ENCODE data around the gene GALNT8. TPM values are rescaled to one million over a fixed set of nuclear protein-coding genes. Genes with fewer than 3 reads are reported as not detected.

Gene GALNT8
- total RNA-seq, 1 donor from 2014 or later: 1.4 TPM

GRCh38 chr12:4796216-4796615 is 76.0 kb downstream of the GALNT8 start:
- H3K4me3 Mint-ChIP-seq (ENCODE audit: unreplicated experiment): no peak overlapping the region
- no peak overlapping the region for H3K27ac Mint-ChIP-seq (ENCODE audit: unreplicated experiment)
- peaks cover 11% of the 10 kb centered on the region for H3K9me3 Mint-ChIP-seq (ENCODE audit: low read depth)
- no peaks in the 10 kb centered on the region for H3K36me3 Mint-ChIP-seq (ENCODE audit: low read depth)
- no peak for DNase-seq (ENCODE audit: low spot score)
- peaks cover 40% of the 10 kb centered on the region for H3K27me3 Mint-ChIP-seq (ENCODE audit: low read depth)
- TF ChIP-seq CTCF (IDR thresholded peaks at IDR 0.05): no peak
- no peaks in the 10 kb centered on the region for H3K4me1 Mint-ChIP-seq (ENCODE audit: low read depth)

- peaks cover 4% of the 10 kb centered on the region for H3K9me3 Mint-ChIP-seq (ENCODE audit: low read depth)
- no peak overlapping the region for H3K4me3 Mint-ChIP-seq (ENCODE audit: unreplicated experiment)
- DNase-seq (ENCODE audit: low spot score): no peak
- no peak overlapping the region for H3K27ac Mint-ChIP-seq (ENCODE audit: unreplicated experiment)
- TF ChIP-seq CTCF (IDR thresholded peaks at IDR 0.05): no peak
- peaks cover 39% of the 10 kb centered on the region for H3K27me3 Mint-ChIP-seq (ENCODE audit: low read depth)
- no peaks in the 10 kb centered on the region for H3K4me1 Mint-ChIP-seq (ENCODE audit: low read depth)
- H3K36me3 Mint-ChIP-seq (ENCODE audit: low read depth): no peaks in the 10 kb centered on the region
These were observed 76.7 kb downstream of the GALNT8 start for GRCh38 chr12:4796694-4797482.

DNA sequence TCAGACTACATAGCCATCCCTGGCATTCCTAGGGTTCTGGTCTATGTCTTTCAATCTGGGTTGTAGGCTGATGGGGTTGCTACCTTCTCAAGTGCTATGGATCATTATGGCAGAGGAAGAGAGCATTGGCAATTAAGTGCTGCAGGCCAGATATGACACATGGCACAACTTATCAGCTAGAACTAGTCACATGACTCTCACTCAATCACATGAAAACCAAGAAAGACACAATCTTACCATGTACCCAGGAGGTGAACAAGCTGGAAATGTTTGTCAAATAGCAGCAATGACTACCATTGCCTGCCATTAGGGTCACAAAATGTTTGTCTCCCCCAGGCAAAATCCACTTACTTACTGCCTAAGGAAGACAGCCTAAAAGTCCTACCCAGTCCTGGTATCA is 80.4 kb downstream of the GALNT8 start:
- peaks cover 56% of the 10 kb centered on the region for H3K27me3 Mint-ChIP-seq (ENCODE audit: low read depth)
- no peak for DNase-seq (ENCODE audit: low spot score)
- no peak for TF ChIP-seq CTCF (IDR thresholded peaks at IDR 0.05)
- H3K9me3 Mint-ChIP-seq (ENCODE audit: low read depth): peaks cover 3% of the 10 kb centered on the region
- no peak overlapping the region for H3K4me3 Mint-ChIP-seq (ENCODE audit: unreplicated experiment)
- H3K27ac Mint-ChIP-seq (ENCODE audit: unreplicated experiment): no peak overlapping the region
- no peaks in the 10 kb centered on the region for H3K4me1 Mint-ChIP-seq (ENCODE audit: low read depth)
- H3K36me3 Mint-ChIP-seq (ENCODE audit: low read depth): no peaks in the 10 kb centered on the region

DNA sequence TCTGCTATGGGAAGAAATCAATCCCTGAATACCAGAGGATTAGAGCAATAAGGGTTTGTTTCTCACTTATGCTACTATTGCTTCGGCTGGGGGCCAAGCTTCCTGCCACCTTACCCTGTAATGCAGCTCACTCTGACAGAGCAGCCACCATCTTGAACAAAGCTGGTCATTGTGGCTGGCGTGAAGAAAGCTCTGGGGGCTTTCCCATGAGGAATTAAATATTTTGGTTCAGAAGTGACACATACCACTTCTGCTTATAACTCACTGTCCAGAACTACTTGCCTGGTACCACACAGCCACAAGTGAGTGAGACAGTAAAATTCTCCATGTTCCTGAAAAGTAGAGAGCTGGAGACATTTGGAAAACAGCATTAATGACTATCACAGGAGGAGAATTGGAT is 82.6 kb downstream of the GALNT8 start:
- no peak overlapping the region for H3K27ac Mint-ChIP-seq (ENCODE audit: unreplicated experiment)
- TF ChIP-seq CTCF (IDR thresholded peaks at IDR 0.05): no peak
- H3K9me3 Mint-ChIP-seq (ENCODE audit: low read depth): peaks cover 3% of the 10 kb centered on the region
- no peaks in the 10 kb centered on the region for H3K36me3 Mint-ChIP-seq (ENCODE audit: low read depth)
- no peak for DNase-seq (ENCODE audit: low spot score)
- no peaks in the 10 kb centered on the region for H3K4me1 Mint-ChIP-seq (ENCODE audit: low read depth)
- peaks cover 47% of the 10 kb centered on the region for H3K27me3 Mint-ChIP-seq (ENCODE audit: low read depth)
- H3K4me3 Mint-ChIP-seq (ENCODE audit: unreplicated experiment): no peak overlapping the region

- Mint-ChIP-seq H3K27ac (ENCODE audit: unreplicated experiment) (no peak overlapping the region), H3K27me3 (ENCODE audit: low read depth) (peaks cover 45% of the 10 kb centered on the region), H3K4me3 (ENCODE audit: unreplicated experiment) (no peak overlapping the region), H3K36me3 (ENCODE audit: low read depth) (no peaks in the 10 kb centered on the region), H3K4me1 (ENCODE audit: low read depth) (peaks cover 8% of the 10 kb centered on the region), H3K9me3 (ENCODE audit: low read depth) (no peaks in the 10 kb centered on the region)
- no peak for DNase-seq (ENCODE audit: low spot score)
- no peak for TF ChIP-seq CTCF (IDR thresholded peaks at IDR 0.05)
These were observed 86.4 kb downstream of the GALNT8 start for GRCh38 chr12:4806439-4807115.

Measured in chondrocyte (in vitro differentiated cells).